Astrocyte (in vitro differentiated cells and primary cell): Measurements from ENCODE around the gene VRK3.

Experiments used
- CTCF ChIP-seq: IDR thresholded peaks from 2 replicates; pipeline ENCODE4 v1.5.1; 2011; ENCODE audit warnings: low read depth, mild to moderate bottlenecking, inconsistent platforms, low read length, moderate library complexity; ENCODE audit not compliant: insufficient read depth
- EZH2 ChIP-seq: IDR thresholded peaks from 2 replicates; pipeline ENCODE4 v1.6.1; 2012; ENCODE audit warnings: mild to moderate bottlenecking, low read length, inconsistent platforms; ENCODE audit not compliant: insufficient read depth

- TF ChIP-seq CTCF (no peak), EZH2 (no peak)
These were observed 37.2 kb downstream of the VRK3 start for GRCh38 chr19:49988007-49988406.
